ENCODE results near the gene ITGB2.

ITGB2 gene

DNA sequence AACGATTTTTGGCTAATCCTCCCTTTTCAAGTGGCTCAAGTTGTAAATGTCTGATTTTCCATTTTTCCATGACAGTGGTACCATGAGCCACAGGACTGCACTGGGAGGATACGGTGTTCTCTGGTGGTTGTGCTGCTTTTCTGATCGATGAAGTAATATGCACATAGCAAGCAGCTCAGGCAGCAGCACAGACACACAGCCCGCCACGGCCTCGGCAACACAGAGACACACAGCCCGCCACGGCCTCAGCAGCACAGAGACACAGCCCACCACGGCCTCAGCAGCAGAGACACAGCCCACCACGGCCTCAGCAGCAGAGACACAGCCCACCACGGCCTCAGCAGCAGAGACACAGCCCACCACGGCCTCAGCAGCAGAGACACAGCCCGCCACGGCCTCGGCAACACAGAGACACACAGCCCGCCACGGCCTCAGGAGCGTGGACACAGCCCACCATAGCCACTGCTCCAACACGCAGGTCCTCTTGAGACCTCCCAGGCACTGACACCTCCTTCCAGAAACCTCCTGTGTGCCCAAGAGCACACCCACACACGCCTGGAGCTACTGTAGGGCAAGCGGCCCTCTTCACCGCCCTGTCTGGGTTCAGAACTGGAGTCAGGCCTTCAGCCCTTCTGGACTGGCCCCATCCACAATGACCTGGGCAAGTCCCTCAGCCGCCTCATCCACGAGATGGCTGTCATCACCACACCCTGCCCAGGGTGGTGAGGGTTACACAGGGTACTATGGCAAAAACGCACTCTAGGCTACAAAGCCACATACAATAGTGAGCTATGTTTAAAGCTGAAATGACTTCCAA, 57.6 kb downstream of the ITGB2 start:
- DNase-seq: no peak

DNA sequence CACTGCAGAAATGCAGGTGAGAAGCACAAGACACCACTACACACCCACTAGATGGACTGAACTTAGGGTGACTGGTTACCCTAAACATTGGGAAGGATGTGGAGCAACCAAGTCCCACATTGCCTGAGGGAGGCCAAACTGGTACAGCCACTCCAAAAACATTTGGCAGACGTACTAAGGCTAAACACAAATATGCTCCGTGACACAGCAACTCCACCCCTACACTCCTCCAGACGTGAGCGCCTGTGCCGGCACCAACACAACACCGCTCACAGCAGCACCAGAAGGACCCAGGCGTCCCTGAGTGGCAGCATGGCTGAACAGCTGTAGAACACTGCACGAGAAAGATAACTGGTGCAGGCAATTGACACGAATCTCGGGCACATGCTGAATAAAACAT, 61.9 kb downstream of the ITGB2 start:
- DNase-seq: no peak

DNA sequence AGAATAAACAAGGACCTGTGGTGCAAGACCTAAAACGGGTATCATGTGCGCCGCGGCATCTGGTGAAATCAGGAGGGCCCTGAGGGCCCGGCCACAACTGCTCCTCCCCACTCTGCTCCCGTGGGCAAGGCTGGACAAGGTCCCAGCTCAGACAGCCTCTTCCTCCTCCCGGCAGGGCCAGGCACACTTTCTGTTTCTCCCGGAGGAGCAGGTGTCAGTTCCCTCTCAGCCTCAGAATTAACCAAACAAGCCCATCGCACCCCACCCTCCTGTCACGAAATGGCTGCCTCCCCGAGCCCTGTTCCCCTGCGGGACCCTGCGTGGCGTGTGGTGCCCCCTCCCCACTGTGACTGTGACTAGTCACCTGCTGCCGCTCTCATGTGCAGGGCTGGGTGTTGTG, 62.4 kb downstream of the ITGB2 start:
- no peak for DNase-seq

DNA sequence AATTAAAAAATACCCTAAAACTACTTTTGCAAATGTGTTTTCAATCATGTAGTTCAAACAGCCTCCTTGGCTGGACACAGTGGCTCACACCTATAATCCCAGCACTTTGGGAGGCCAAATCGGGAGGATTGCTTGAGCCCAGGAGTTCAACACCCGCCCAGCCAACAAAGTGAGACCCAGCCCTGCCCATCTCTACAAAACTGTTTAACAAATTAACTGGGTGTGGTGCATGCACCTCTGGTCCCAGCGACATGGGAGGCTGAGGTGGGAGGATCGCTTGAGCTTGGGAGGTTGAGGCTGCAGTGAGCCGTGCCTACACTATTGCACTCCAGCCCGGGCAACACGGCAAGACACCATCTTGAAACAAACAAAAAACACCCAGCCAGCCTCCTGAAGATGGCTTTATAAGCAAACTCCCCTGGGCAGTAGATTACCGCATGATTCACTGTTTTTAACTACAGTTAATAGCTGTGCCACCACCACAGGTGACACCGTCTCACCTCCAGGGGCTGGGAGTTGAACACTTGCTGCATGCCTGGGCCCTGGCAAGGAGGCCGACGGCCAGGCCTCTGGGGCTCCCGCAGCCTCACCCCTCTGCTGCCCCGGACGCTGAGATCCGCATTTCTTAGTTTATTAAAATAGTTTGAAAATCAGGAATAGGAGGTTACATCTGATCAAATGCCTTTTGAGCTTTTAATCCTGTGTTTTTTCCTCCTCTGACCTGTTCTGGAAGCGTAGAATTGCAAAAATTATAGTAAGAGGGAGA, 63.4 kb downstream of the ITGB2 start:
- no peak for DNase-seq

DNA sequence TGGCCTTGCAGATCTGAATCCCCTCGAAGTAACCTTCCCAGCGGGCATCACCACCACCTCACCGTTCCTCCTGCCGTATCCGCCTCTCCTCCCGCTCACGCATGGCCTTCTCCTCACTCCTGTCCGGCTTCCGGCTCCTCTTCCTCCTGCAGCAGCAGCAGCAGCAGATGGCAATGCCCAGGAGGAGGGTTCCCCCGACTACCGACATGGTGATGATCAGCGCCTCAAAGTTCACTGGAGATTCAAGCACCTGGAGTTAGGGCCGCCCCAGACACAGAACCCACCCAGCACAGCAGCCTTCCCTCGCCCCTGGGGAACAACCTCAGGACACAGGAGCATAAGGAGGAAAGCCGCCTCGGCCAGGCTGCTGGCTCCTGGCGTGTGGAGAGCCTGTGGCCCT, 64.6 kb downstream of the ITGB2 start:
- DNase-seq: no peak

DNA sequence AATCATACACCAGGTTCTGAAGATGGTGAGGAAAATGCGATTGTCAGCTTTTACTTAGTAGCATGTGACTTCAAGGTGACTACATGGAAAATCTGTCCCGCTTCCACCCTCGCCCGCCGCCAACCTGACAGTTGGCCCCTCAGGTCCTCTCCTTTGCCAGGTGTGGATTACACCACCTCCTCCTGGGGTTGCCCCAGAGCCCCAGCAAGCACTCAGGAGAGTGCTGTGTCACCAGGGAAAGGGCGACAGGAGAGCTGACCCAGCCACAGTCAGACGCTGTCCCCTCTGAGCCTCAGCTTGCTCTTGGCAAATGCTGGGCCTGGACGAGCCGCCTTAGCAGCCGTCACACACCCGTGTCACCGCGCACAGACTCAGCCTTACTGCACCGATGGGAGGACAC, 65.1 kb downstream of the ITGB2 start:
- no peak for DNase-seq

DNA sequence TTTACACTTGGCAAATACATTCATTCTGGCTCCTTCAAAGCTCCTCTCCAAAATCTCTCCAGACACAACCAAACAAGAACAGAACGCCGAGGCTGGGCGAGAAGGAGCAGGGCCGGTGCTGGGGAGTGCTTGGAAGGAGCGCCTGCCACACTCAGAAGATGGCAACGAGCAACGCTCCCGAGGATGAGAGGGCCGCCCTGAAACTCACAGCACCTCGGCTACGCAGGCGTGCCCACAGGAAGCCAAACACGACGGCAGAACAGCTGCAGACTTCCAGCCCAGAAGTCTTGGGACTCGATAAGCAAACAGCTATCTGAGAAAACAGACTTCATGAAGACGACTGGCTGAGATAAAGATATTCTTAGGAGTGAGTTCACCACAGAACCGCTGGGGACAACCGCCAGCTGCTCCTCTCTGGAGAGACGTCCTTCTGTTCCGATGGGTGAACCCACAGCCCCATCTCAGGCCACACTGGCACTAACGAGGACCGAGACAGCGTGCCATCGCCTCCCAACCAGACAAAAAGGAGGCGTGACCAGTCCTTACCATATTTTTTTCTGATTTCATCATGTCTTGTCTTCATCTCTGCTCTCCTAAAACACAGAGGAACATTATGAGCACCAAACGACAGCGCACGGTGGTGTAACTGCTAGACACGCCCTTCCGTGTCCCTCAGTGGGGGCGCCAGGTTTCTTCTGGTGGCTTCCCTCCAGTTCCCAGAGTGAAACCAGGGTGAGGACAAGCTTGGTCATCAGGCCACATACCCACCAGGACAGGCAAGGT, 65.8 kb downstream of the ITGB2 start:
- peak; percentile 90 for DNase-seq

DNA sequence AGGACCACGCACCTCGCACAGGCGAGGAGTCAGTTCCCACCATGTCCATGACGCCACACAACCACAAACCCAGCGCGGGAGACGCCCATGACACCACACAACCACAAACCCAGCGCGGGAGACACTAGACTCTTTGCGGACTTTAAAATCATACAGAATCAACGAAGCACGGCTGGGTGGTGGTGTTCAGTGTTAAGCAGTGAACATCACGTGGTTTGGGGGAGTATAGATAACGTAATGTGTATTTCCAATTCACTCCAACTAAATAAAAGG, 66.4 kb downstream of the ITGB2 start:
- peak; percentile 77 for DNase-seq

DNA sequence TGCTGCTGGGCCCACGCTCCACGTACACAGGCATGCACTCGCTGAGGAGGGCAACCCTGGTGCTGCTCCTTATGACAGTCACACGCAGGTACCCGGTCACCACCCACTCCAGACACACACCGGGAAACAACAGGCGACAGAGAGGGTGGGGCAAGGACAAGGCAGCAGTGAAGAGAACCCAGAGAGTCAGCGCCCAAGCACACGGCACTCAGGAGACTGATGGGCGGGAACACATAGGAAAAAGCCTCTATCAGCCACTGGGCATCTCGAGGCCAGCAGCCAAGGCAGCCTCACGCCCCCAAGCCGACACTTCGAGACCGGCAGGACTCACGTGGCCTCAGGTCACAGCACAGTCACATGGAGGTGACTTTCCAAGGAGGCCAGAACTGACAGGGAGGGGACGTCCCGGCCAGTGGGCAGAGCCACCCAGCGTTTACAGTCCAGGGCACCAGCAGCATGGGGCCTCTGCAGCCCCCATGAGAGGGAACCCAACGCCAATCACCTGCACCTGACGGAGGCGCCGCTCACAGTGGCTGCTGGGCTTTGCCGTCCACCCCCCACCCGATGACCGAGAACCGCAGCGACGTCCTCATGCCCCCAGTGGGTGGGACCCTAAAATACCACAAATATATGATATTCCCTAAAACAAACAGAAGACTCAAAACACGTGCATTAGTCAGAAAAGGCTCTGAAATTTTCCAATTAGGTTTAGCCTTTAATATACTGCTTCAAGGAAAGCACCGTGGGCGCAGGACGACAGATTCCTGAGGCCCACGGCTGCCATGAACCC, 66.9 kb downstream of the ITGB2 start:
- no peak for DNase-seq

DNA sequence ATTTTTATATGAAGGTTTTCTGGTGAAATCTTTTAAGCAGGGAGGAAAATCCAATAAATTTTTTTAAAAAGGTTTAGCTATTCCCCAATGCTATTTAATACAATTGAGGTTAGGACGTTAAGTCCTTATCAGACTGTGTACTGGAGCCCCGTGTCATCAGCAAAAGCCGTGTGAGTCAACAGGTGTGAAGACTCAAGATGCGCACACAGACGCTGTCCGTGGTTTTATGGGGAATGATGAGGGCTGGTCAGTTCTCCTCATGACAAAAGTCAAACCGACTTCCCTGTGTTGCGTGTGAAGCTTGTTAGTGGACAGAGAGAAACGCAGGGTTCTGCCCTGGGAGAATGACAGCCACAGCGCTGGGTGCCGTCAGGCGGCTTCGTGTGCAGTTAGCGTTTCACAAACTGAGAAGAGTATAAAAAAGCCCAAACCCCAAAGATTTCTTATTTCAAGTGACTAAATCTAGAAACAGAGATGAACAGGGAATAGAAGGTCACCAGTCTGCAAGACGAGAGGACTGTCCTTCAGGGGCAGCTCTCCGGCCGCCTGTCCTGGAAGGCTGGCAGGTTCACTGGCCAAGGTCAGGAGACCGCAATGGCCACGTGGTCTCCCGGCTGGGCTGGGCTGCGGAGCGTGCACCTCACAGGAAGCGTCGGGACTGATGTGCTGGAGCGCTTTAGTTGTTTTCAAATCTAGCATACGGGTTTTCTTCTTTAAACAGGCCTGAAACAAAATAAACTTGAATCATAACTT, 69.6 kb downstream of the ITGB2 start:
- no peak for DNase-seq

DNA sequence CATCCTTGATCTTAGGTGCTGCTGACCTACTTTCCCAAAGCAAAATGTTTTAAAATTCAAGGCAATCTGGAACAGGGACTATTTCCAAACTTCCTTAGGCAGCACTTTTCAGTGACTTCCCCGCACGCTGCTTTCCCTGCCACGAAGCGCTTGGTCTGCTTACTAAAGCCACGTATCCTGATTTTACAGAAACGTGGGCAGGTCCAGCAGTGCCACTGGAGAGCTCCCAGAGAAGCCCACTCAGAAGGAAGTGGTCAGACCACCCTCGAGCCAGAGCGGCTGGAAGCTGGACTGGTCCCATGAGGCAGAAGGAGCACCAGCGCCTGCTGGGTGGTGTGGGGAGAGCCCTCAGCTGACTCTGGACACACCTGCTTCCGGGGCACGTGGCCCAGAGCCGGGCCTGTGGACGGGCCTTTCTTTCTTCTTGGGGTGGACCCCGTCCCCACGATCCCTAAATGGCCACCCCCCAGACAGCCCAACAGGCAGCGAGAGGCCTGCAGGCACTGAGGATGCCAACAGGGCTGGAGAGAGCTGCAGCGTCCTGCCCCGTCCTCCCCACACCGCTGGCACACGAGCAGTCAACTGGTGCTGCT, 70.4 kb downstream of the ITGB2 start:
- DNase-seq: no peak

DNA sequence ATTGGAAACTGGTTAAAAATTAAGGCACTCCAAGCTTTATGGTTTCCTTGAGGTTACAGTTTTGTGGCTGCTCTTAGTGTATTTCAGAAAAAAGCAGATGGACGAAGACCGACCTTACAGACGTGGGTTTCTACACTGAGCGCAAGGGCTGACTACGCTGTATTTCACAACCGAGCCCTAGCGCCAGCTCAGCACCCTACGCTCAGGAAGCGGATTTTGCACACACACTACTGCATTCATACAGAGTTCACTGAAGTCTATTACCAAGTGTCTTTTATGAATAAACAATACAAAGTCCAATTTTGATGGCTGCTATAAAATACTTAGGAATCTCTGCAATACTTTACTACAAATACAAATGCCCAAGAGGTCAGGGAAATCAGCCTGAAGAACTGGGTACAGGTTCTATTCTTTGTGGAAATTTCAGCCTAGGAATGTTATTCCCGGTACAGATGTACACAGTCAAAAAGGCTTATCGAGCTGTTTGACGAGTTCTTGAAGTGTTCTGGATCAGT, 71.0 kb downstream of the ITGB2 start:
- DNase-seq: peak; percentile 59

DNA sequence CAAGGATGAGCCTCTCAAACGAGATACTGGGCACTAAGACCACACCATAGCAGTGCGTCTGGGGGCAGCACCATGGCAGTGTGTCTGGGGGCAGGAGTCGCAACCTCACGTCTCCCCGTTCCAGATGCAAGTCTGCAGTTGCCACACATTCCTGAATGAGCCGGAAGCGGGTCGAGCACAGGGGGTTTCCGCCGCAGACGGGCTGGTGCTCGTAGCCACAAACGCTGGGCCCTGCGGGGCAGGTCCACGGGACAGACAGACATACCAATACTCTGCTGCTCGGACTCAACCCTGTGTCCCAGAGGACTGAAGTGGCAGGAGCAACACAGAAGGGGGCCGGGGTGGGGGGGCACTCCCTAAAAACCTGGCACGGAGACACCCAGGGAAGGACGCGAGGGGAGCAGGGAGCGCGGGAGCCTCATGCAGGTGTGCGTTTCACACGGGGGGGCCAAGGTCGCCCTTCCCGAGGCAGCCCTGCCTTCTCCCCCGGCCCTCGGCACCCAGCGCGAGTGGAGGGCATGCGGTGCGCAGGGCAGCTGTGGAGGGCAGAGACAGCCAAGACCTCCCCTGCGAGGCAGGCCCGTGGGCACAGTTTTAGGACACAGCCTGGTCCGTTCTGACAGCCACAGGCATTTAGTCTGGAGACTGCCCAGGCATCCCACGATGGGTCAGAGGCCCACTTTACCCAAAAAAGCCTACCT, 71.7 kb downstream of the ITGB2 start:
- DNase-seq: no peak

DNA sequence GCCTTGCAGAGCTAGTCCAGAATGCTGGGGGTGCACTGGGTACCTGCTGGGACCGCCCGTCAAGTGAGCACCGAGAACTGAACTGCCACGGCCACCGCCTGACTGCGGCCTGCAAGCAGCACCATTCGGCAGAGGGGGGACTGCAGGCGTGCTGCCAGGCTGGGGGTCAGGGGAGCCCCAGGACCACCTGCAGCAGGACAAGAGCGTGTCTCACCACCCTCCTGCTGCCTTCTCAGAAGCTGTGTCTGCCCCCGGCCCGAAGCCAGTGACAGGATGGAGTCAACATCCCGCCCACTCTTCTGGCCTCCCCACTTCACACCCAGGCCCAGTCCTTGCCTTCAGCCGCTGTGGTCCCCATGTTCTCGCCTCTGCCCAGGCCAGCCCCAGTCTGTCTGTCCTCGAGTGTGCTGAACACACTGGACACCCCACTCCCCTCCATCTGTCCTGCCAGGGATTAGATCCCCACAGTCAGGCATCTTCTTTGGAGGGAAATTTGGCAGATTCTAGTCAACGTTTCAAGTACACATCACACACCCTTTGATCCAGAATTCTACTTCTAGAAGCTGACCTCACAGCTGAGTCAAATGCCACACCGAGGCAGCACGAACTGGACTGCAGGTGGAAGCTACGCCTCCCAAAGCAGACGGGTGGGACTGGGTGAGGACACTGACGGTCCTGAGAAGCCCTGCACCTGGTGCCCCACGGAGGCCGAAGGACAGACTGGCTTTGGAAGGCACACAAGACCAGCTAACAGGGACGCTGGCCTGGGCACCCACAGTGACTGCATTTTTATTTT, 73.2 kb downstream of the ITGB2 start:
- DNase-seq: no peak

DNA sequence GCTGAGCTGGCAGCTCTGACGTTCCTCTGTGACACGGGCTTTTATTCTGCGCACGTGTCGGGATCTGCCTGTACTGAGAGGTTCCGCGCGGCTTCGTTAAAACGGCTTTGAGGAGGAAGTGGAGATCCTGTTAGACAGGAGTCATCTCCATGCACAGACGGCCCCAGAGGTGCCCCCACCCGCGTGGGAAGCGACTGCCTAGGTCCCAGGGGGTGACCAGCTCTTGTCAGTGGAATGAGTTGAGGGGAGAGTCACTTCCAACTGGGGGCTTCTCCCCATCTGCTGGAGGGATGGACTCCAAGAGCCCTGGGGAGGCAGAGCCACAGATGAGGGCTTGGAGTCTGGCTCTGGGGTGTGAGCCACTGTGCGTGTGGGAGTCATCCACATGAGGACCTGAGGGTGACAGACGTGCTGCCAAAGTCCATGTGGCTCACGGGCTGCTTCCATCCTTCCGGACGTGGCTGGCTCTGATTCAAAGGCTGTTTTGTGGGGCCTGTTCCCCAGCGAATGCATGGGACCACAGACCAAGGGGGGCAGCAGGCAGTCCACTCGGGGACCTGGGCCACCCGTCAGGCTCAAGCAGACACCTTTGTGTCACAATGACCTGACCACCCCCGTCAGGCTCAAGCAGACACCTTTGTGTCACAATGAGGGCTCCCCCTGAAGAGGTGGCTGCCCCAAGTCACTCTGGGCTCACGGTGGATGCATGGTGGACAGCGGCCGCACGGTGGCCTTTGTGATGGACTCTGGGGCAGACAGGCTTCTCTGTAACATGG, 74.0 kb downstream of the ITGB2 start:
- DNase-seq: peak; percentile 70

DNA sequence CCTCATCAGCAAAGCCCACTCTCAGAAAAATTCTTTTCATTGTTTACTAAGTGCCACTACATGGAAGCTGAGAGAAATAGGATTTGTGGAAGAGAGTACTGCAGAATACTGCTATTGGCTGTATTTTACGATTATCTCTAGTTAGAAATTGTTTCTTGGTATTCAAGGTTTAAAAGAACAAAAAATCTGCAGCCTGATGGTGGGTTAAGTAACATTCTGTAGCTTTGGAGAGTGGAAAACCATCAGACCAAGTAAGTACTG, 74.5 kb downstream of the ITGB2 start:
- no peak for DNase-seq

DNA sequence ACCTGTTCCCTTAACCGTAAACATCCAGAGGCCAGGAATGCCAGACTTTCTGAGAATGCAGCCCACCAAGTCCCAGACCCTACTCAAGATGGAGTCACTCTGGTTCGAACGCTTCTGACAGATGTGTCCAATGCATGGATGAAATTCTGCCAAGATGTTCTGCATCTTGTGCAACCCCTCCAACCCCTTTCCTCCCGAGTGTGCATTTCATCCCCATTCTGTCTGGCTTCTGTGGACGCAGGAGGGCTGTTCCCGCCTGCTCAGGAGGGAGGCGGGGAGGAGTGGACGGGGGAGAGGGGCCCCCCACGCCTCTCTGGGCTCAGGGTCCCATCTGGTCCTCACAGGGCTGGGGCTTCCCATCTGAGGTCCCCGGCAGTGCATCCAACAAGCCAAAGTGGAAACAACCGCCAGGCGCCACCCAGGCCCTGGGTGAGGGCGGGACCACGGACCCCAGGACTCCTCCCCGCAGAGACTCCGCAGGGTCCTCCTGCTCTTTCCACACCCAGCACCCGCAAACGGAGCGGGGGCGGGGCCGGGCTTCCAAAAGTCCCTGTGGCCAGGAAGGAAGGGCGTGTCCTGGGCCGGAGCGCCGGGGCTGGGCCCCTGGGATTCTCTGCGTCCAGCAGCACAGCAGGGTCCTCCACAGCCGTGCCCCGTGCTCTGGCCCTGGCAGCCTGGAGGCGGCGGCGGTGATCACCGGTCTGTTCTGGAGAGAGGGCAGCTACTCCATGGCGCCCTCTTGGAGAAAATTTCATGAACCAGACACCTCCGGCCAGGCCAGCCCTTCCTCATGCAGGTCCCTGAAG, 75.1 kb downstream of the ITGB2 start:
- DNase-seq: peak; percentile 82

DNA sequence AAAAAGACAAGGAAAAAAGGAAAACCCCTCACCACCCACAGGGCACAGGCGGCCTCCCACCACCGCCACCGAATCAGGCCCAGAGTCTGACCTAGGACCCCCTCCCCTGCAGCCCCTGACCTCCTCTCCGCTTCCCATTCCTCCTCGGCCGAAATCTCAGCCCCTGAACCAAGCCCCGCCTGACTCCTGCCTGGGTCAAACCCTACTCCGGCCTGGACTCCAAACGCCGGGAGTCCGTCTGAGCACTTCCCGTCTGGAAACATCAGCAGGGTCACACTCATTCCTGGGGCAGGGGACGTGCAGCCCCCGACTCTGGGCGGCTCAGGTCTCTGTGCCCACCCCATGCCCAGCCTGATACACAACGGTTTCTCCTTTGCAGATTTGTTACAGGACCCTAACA, 76.4 kb downstream of the ITGB2 start:
- DNase-seq: no peak
